Kidney tubule cell (primary cell): ENCODE results near the gene DYRK3.
"Not testable (repeated sequence)": the region's sequence is repeated elsewhere in the genome, so short reads cannot be mapped to it uniquely, and the experiment has no call there.

Source experiments
- DNase-seq: peaks from one replicate; pipeline ENCODE4 v3.0.0-alpha.2; 2018; ENCODE audit warnings: low spot score

The DYRK3 gene

GRCh38 chr1:206631085-206631509 is 4.2 kb upstream of the DYRK3 start:
- DNase-seq = peak; percentile 86

GRCh38 chr1:206633708-206634121 is 1.6 kb upstream of the DYRK3 start:
- DNase-seq = peak; percentile 64

DNA sequence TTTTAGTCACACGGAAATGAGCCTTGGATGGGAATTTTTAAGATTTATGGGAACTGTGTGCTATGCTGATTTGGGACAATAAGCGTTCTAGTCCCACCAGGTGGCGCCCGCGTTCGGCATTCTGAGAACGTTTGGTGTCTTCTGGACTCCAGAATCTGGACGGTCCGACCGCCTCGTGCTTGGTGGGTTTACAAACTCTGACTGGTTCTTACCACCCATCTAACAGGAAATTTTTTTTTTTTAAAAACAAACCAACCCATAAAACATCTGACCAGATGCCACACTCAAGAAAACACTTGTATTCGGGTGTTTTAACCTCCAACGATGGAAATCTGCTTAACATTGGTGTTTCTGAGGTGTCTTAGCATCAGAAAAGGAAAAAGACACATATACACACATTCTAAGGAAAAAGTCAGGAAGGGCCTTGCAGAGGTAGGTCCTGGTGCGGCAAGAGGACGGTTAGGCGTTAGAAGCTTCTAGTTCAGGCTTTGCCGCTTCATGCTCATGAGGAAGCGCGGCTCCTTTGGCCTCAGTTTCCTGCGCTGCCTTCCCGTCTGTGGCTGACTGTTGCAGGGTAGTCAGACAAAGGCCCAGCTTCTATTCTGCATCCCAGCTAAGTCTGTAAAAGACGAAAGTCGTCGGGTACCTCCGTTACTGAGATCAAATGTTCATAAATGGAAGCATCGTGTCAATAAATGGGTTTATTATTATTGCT is 814 bp upstream of the DYRK3 start:
- peak; percentile 83 for DNase-seq

GRCh38 chr1:206635978-206636345 is 626 bp downstream of the DYRK3 start:
- no peak for DNase-seq

DNA sequence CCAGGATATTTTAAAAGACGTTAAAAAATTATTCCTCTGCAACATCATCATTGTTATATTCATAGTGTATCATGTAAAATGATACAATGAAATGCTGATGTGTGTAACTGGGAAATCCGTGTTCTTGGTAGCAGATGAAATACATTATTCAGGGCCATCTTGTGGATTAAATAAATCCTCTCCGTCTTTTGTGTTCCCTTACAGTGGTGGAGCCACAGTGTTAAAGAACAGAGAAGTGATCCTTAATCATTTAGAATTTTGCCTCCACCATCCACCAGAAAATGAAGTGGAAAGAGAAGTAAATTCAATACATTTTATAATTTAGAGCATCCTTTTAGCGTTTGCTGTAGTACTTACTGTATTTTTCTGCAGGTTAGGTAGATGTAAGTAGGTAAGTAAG is 1.3 kb downstream of the DYRK3 start:
- no peak for DNase-seq

GRCh38 chr1:206637605-206638004 is 2.3 kb downstream of the DYRK3 start:
- no peak for DNase-seq

DNA sequence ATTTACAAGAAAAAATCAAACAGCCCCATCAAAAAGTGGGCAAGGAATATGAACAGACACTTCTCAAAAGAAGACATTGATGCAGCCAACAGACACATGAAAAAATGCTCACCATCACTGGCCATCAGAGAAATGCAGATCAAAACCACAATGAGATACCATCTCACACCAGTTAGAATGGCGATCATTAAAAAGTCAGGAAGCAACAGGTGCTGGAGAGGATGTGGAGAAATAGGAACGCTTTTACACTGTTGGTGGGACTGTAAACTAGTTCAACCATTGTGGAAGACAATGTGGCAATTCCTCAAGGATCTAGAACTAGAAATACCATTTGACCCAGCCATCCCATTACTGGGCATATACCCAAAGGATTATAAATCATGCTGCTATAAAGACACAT is 6.7 kb downstream of the DYRK3 start:
- DNase-seq = not testable (repeated sequence)

DNA sequence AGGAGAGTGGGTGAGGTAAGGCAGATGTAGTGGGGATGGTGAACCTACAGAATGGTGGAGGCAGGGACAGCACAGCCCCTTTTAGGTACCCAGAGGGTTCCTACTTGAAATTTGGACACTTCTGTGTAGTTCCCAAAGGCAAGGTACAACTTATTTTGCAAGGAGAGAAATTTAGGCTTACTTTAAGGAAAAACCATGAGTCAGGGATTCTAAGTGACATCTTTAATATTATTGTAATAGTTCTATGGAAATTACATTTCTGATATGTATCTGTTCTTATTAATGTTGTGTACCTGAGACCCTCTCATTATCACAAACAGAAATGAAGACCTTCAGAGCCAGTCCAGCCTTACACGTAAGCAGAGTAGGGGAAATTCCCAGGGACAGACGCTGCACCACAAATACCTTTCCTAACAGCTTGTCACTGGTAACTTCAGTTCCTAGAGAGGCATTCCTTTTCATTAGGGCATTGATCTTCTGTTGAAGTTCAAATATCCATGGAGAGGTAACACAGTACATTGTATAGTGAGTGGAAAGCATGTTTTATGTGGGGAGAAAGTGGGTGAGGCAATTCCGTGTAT is 7.9 kb downstream of the DYRK3 start:
- no peak for DNase-seq

GRCh38 chr1:206646504-206646903 is 11.2 kb downstream of the DYRK3 start:
- no peak for DNase-seq

GRCh38 chr1:206647224-206647623 is 11.9 kb downstream of the DYRK3 start:
- DNase-seq = no peak

- peak; percentile 43 for DNase-seq
These were observed 14.1 kb downstream of the DYRK3 start for GRCh38 chr1:206649261-206649921.

DNA sequence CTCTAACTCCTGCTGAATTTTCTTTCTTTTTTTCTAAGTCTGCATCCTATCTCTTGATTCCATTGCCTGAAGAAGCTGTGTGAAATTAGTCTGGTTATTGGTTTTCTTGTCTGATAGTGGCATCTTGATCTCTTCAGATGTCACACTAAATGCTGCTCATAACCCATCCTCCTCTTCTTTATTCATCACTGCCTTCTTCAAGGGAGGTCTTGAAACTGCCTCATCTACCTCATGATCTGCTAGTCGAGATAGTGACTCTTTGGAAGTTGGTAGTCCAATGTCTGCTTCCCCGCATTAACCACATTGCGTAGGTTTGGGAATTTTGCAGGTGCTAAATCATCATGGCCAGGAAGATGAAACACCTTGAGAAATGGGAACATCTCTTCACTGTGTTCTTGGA is 15.7 kb downstream of the DYRK3 start:
- no peak for DNase-seq

- DNase-seq = peak; percentile 28
These were observed 16.9 kb downstream of the DYRK3 start for GRCh38 chr1:206651958-206652890.

GRCh38 chr1:206653715-206654459 is 18.6 kb downstream of the DYRK3 start:
- DNase-seq = no peak

GRCh38 chr1:206654828-206655227 is 19.5 kb downstream of the DYRK3 start:
- DNase-seq = no peak

DNA sequence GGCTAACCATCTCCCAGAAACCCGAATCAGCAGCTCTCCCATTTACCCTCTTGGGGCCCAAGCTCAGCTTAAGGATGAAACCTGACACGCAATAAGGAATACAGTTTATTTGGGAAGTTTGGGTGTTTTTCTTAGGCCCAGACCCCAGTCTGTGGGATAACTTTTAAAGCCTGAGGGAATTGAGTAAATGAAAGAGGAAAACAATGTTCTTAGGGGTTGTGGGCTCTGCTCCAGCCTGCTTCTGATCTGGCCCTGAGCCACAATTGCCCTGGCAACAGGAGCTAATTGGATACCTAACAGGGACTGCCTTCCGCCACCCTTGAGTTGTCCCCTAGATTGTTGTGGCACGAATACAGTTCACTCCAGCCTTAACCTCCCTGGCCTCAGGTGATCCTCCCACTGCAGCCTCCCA is 20.1 kb downstream of the DYRK3 start:
- no peak for DNase-seq

- DNase-seq = no peak
These were observed 21.6 kb downstream of the DYRK3 start for GRCh38 chr1:206656936-206657335.

DNA sequence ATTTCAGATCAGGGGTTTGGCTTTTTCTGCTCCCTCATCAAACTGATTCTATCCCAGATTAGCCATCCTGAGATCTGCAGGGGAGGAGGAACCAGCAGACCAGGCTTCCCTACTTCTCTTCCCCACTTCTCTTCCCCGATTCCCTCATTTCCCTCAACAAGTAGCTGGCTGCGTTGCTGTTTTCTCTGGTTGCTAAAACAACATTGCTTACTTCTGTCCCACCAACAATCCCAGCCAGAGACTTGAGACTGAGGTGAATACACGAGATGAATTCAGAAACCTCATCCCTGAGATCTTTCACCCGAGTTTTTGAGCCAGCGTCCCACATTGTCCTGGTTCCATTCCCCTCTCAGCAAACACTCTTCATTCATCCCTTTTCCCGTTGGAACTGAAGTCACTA is 22.4 kb downstream of the DYRK3 start:
- no peak for DNase-seq

GRCh38 chr1:206658264-206658980 is 23.1 kb downstream of the DYRK3 start:
- no peak for DNase-seq

- DNase-seq = no peak
These were observed 23.6 kb downstream of the DYRK3 start for GRCh38 chr1:206658981-206659273.

GRCh38 chr1:206660136-206660535 is 24.8 kb downstream of the DYRK3 start:
- DNase-seq = no peak
